T-helper 1 cell treated with Interleukin-12 subunit alpha and Interleukin-12 subunit beta and Interleukin-4 antibody, amounts not matched to agents 30 μg/mL and 1 μg/mL, for 36 hours (primary cell): ENCODE data around the gene GREM2.

ENCODE experiments used
- H3K27ac Mint-ChIP-seq: one replicate; pipeline ENCODE4 v1.8.0; 2021; ENCODE audit warnings: mild to moderate bottlenecking, mixed read lengths
- H3K27me3 Mint-ChIP-seq: one replicate; pipeline ENCODE4 v1.8.0; 2021; ENCODE audit warnings: low read depth, mixed read lengths
- H3K36me3 Mint-ChIP-seq: one replicate; pipeline ENCODE4 v1.8.0; 2021; ENCODE audit warnings: low read depth, mixed read lengths
- H3K4me1 Mint-ChIP-seq: one replicate; pipeline ENCODE4 v1.8.0; 2021; ENCODE audit warnings: low read depth, mixed read lengths
- H3K4me3 Mint-ChIP-seq: one replicate; pipeline ENCODE4 v1.8.0; 2021; ENCODE audit warnings: mild to moderate bottlenecking, moderate library complexity, mixed read lengths
- H3K9me3 Mint-ChIP-seq: one replicate; pipeline ENCODE4 v1.8.0; 2021; ENCODE audit warnings: mixed read lengths

Gene GREM2

DNA sequence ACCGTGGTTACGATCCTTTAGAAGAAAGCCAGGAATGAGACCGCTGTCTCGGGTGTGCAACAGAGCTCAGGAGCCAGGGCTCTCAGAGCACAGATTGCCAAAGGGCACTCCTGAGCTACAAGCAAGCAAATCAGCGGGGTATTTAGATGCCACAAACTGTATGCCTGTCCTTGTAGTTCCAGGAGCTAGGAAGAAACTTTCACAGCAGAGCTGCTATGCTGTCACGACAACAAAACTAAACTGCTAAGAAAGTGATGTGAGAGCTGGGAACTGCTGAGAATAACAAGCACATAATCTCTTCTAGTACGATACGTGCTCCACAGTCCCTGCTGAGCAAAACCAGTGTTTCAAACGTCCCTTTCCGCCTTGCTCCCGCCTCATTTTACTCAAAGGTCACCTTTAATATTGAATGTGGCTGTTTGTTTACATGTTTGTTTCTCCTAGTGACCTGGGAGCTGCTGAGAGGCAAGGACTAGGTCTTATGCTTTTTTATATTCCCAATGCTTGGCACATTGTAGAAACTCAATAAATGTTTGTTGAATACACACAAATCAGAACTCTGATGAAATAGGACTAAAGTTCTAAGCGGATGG is 14.7 kb downstream of the GREM2 start:
- H3K9me3 Mint-ChIP-seq: no peaks in the 10 kb centered on the region
- H3K27ac Mint-ChIP-seq: no peak overlapping the region
- no peak overlapping the region for H3K4me3 Mint-ChIP-seq

DNA sequence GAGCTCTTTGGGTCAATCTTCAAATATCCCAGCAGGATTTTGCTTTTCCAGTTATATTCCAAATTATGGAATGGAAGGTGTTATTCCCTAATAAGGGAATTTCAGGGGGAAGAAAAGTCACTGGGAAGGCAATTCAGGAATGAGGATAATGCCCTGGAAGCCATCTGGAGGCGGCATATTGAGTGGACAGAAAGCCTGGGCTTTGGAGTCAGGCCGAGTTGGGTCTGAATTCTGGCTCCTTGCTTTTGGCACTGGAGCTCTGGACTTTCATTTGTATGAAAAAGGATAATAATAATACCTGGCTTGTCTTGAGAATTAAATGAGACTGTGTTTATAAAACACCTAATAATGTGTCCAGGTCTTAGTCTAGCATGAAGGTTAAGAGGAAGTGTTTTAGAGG is 16.5 kb downstream of the GREM2 start:
- Mint-ChIP-seq H3K9me3 (no peaks in the 10 kb centered on the region), H3K27ac (no peak overlapping the region), H3K4me3 (no peak overlapping the region), H3K36me3 (no peaks in the 10 kb centered on the region), H3K4me1 (no peaks in the 10 kb centered on the region), H3K27me3 (no peaks in the 10 kb centered on the region)

More for the DNA sequence above, 14.7 kb downstream of the GREM2 start:
- Mint-ChIP-seq H3K27me3 (no peaks in the 10 kb centered on the region), H3K4me1 (no peaks in the 10 kb centered on the region), H3K36me3 (no peaks in the 10 kb centered on the region)

DNA sequence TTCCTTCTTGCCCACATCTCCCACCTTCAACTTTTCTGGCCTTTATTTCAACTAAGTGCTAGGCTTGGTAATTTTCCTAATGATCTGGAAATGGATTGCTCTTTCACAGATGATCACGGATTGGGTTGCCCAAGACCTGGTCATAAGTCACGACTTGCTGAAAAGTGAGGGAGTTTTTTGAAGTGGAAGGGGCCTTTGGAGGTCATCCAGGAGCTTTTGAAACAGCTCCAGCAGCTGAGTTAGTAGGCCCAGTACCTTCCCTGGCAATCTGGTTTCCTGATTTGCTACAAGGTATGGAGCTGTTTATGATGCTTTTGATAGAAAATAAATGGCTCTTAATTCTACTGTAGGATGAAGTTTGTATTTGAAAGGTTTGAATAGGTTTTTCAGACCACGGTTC is 20.4 kb downstream of the GREM2 start:
- H3K4me3 Mint-ChIP-seq: no peak overlapping the region
- H3K36me3 Mint-ChIP-seq: no peaks in the 10 kb centered on the region
- H3K4me1 Mint-ChIP-seq: no peaks in the 10 kb centered on the region
- H3K9me3 Mint-ChIP-seq: no peaks in the 10 kb centered on the region
- no peak overlapping the region for H3K27ac Mint-ChIP-seq
- H3K27me3 Mint-ChIP-seq: no peaks in the 10 kb centered on the region

DNA sequence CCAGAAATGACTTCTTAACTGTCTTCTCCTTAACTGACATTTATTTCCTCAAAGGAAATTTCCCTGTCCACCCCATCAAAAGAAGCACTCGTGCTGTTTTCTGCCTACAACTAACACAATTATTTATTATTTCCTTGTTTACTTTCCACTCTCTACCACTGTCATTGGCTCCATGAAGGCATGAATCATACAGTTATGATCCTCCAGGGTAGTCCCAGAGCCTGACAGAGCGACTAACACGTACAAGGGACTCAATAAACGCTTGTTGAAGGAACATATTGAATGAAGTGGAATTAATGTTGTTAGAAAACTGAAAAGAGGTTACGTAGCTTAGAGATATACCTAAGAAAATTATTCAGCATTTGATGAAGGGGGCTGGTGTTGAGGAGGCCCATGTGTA is 20.9 kb downstream of the GREM2 start:
- Mint-ChIP-seq H3K9me3 (no peaks in the 10 kb centered on the region), H3K27ac (no peak overlapping the region), H3K4me3 (no peak overlapping the region), H3K4me1 (no peaks in the 10 kb centered on the region), H3K27me3 (no peaks in the 10 kb centered on the region), H3K36me3 (no peaks in the 10 kb centered on the region)

DNA sequence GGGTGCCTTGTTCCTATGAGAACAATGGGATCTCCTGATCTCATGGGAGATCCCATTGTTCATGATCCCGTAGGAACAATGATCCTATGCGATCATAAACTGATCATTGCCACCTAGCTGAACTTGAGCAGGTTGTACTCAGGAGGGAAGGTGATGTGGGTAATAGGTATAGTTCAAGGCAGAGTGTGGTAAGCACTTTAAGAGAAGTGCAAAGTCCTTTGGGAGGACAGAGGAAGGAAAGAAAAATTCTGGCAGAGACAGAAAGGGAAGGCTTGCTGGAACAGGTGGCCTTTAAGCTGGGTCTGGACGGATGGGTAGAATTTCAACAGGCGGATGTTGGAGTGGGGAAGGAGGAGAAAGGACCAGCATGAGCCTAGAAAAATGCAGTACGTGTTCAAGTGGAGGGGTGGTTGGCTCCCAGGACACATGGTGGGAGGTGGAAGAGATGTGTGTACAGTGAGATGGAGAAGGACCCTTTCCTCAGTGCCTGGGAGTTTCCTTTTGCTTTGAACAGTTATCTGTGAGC is 22.3 kb downstream of the GREM2 start:
- H3K27me3 Mint-ChIP-seq: no peaks in the 10 kb centered on the region
- H3K36me3 Mint-ChIP-seq: no peaks in the 10 kb centered on the region
- H3K4me3 Mint-ChIP-seq: no peak overlapping the region
- H3K9me3 Mint-ChIP-seq: no peaks in the 10 kb centered on the region
- H3K27ac Mint-ChIP-seq: no peak overlapping the region
- no peaks in the 10 kb centered on the region for H3K4me1 Mint-ChIP-seq

DNA sequence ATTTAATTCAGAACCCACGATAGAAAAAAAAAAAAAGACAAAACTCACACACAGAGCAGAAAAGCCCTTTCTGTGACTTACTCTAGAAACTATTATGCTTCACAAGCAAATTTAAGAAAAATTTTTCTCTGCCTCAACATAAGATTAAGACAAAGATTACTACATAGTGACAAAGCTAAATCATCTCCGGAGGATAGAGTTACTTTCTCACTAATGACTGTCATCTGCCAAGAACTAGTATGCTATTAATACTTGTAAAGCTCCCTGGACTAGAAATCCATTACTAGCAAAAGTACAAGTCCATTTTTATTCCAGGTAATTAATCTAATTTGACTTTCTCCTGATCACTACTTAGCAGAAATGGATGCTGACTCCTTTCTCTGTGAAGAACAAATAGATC is 25.9 kb downstream of the GREM2 start:
- no peaks in the 10 kb centered on the region for H3K4me1 Mint-ChIP-seq
- H3K27ac Mint-ChIP-seq: no peak overlapping the region
- H3K9me3 Mint-ChIP-seq: no peaks in the 10 kb centered on the region
- H3K27me3 Mint-ChIP-seq: no peaks in the 10 kb centered on the region
- H3K4me3 Mint-ChIP-seq: no peak overlapping the region
- H3K36me3 Mint-ChIP-seq: no peaks in the 10 kb centered on the region

DNA sequence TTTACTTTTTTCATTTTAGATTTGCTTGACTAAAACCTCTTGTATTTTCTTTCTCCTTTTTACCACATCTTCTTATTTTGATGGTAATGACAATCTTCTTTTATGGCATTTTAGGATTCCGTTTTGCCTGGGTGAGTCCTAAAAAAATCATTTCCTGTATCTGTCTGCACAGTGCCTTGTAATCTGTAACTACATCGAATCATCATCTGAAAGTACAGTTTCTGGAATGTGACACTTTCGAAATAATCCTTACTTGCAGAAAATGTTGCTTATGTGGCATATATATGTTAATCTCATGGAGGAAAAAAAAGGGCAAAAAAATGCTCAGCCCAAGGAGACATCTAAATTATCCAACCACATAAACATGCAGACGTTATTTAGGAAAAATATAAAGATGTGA is 29.0 kb downstream of the GREM2 start:
- no peak overlapping the region for H3K4me3 Mint-ChIP-seq
- no peak overlapping the region for H3K27ac Mint-ChIP-seq
- no peaks in the 10 kb centered on the region for H3K36me3 Mint-ChIP-seq
- no peaks in the 10 kb centered on the region for H3K4me1 Mint-ChIP-seq
- H3K27me3 Mint-ChIP-seq: peaks cover 5% of the 10 kb centered on the region
- peaks cover 8% of the 10 kb centered on the region for H3K9me3 Mint-ChIP-seq

DNA sequence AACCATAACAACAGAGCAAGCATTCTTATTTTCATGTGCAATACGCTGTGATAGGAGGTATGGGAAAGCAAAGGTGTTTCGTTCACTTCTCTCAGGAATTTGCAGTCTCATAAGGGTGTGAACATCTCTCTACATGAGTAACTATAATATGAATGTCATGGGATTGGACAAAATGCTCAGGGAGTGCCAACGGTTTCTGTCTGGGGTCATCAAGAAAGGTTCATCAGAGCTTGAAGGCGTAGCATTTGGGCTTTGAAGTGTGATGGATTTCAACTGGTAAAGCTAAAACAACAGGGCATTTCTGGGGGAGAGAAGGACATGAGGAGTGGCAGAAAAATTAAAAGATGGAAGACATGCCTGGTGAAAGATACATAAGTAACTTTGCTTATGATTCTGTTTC is 32.4 kb downstream of the GREM2 start:
- H3K9me3 Mint-ChIP-seq: peaks cover 19% of the 10 kb centered on the region
- H3K27ac Mint-ChIP-seq: no peak overlapping the region
- H3K4me3 Mint-ChIP-seq: no peak overlapping the region
- peaks cover 8% of the 10 kb centered on the region for H3K4me1 Mint-ChIP-seq
- H3K36me3 Mint-ChIP-seq: peaks cover 2% of the 10 kb centered on the region
- peaks cover 5% of the 10 kb centered on the region for H3K27me3 Mint-ChIP-seq

DNA sequence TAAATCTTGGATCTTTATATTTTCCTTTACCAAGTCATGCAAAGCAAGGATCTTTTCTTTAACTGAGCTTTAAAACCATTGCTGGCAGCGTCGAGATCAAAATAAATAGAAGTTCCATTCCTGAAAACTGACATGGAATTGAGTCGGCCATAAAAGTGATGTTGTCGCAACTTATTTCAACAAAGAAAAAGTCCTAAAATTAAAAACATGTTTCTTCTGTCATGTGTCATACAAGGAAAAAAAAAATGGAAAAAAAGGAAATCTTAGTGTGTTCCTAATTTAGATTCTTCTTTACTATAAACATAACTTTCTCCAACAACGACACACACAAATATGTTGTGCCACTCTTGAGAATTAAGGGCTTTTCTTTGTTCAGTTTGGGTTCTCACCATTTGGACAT is 34.9 kb downstream of the GREM2 start:
- Mint-ChIP-seq H3K27me3 (peaks cover 5% of the 10 kb centered on the region), H3K36me3 (peaks cover 2% of the 10 kb centered on the region), H3K4me1 (peaks cover 10% of the 10 kb centered on the region), H3K9me3 (peaks cover 25% of the 10 kb centered on the region), H3K4me3 (no peak overlapping the region), H3K27ac (no peak overlapping the region)

DNA sequence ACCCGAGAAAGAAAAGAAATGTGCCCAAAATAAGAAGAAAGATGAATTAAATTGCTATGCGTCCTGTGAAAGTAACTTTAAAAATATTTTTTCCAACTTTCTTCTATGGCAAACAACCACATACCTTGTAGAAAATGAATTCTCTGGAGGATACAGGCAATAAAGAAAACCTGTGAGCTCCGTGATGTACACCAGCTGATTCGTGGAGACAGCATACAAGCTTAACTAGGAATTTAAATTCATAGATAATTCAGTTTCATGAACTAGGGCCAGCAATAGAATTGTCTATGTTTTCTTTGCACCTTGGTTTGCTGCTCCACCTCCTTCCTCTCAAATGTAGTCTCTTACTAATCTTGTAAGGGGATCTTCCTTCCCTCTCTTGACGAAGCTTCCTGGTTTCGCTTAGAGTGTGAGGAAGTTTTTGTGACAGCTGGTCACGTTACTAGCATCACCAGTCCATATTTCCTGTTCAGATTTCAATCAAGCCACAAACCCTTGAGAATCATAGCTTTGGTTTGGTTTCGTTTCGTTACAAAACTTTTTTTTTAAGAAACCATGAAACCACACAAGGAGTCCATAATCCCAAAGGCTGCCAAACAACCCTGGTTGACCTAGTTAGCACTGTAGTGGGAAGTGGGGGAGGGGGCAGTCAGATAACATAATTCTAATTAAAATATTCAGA is 35.8 kb downstream of the GREM2 start:
- Mint-ChIP-seq H3K9me3 (peaks cover 25% of the 10 kb centered on the region), H3K27ac (peak overlapping the region; percentile 73), H3K4me1 (peaks cover 10% of the 10 kb centered on the region), H3K36me3 (peaks cover 2% of the 10 kb centered on the region), H3K27me3 (peaks cover 5% of the 10 kb centered on the region), H3K4me3 (peak overlapping the region; percentile 63)

DNA sequence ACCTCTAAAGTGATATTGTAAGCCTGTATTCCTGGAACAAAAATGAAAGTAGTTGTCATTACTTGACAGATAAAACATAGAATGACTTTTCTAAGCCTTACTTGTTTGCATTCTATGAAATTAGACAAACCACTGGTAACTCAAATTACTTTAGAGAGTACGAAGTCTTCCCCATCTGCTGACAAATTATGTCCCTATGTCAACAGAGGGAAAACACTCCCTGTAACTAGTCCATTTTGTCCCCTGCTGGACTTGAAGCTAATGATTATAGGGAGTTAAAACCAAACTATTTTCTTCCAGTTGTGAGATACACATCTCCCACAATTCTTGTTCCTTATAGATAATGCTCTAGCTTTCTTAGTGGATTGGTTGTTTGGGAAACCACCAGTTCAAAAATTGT is 39.6 kb downstream of the GREM2 start:
- H3K27ac Mint-ChIP-seq: no peak overlapping the region
- H3K36me3 Mint-ChIP-seq: no peaks in the 10 kb centered on the region
- H3K9me3 Mint-ChIP-seq: peaks cover 14% of the 10 kb centered on the region
- H3K27me3 Mint-ChIP-seq: no peaks in the 10 kb centered on the region
- peaks cover 10% of the 10 kb centered on the region for H3K4me1 Mint-ChIP-seq
- H3K4me3 Mint-ChIP-seq: no peak overlapping the region

DNA sequence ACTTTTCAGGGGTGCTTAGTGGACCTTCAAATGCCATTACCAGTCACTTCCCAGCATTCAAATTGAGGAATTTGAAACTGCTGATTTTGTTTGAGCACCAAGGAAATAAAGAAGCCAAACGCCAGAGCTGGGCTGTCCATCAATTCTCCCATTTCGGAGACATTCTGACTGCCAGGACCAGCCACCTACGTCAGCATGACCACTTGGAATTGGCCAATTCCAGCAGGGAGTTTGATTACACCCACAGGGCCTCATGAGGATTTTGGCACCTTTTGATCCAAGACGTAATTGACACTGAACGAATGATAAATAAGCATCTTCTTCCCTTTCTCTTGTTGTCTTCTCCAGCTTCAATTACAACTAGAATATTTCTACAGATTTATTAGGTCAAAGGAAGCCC is 40.2 kb downstream of the GREM2 start:
- no peak overlapping the region for H3K4me3 Mint-ChIP-seq
- H3K27ac Mint-ChIP-seq: no peak overlapping the region
- H3K9me3 Mint-ChIP-seq: peaks cover 14% of the 10 kb centered on the region
- H3K4me1 Mint-ChIP-seq: peaks cover 10% of the 10 kb centered on the region
- H3K36me3 Mint-ChIP-seq: no peaks in the 10 kb centered on the region
- H3K27me3 Mint-ChIP-seq: no peaks in the 10 kb centered on the region

DNA sequence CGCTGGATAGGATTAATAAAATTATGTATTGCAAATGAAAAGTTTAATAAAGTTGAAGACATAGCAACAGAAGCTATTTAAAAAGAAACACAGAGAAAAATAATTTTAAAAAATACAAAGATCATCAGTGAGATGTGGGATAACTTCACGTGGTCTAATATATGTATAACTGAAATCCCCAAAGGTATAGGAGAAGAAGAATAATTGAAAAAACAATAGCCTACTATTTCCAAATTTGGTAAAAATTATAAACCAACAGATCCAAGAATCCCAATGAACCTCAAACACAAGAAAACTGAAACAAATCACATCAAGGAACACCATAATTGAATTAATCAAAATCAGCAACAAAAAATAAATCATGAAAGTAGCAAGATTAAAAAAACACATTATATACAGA is 44.9 kb downstream of the GREM2 start:
- H3K9me3 Mint-ChIP-seq: no peaks in the 10 kb centered on the region
- no peak overlapping the region for H3K4me3 Mint-ChIP-seq
- H3K27me3 Mint-ChIP-seq: no peaks in the 10 kb centered on the region
- H3K27ac Mint-ChIP-seq: no peak overlapping the region
- H3K4me1 Mint-ChIP-seq: no peaks in the 10 kb centered on the region
- H3K36me3 Mint-ChIP-seq: no peaks in the 10 kb centered on the region

DNA sequence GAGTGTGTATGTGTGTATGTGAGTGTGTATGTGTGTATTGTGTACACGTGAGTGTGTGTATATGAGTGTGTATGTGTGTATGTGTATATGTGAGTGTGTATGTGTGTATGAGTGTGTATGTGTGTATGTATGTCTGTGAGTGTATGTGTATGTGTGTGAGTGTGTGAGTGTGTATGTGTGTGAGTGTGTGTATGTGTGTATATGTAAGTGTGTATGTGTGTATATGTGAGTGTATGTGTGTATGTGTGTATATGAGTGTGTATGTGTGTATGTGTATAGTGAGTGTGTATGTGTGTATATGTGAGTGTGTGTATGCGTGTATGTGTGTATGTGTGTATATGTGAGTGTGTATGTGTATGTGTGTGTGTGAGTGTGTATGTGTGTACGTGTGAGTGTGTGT is 49.2 kb downstream of the GREM2 start:
- no peaks in the 10 kb centered on the region for H3K4me1 Mint-ChIP-seq
- H3K9me3 Mint-ChIP-seq: no peaks in the 10 kb centered on the region
- H3K27me3 Mint-ChIP-seq: no peaks in the 10 kb centered on the region
- H3K36me3 Mint-ChIP-seq: no peaks in the 10 kb centered on the region
- no peak overlapping the region for H3K4me3 Mint-ChIP-seq
- H3K27ac Mint-ChIP-seq: no peak overlapping the region

DNA sequence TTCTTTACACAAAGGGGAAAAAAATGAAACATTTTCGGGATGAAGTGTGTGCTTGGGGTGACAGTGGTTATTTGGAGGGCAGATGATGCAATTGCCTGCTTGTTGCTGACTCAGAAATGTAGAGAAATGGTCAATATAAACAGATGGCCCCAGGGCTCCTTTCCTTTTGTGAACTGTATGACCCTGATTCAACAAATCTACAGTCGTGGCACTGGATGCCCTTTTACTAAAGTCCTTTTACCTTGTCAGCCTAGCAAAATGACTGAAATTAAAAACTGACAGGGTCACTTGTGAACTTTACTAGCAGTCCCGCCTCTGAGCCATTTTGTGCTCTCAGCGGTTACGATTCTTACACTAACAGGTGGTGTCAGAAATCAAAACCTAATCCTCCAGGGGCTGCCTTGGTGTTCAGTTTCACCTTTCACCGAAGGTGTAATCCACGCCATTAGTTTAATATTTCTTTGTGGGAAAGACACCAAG is 49.8 kb downstream of the GREM2 start:
- Mint-ChIP-seq H3K27ac (no peak overlapping the region), H3K4me1 (no peaks in the 10 kb centered on the region), H3K36me3 (no peaks in the 10 kb centered on the region), H3K27me3 (no peaks in the 10 kb centered on the region), H3K9me3 (no peaks in the 10 kb centered on the region), H3K4me3 (no peak overlapping the region)
